Duodenal mucosa (tissue), 2 donors: ENCODE results near the gene HOMER2.
"Not testable (repeated sequence)": the region's sequence is repeated elsewhere in the genome, so short reads cannot be mapped to it uniquely, and the experiment has no call there.

Experiments used
- H3K27ac ChIP-seq: one replicate; pipeline ENCODE4 v1.7.0; 2013; ENCODE audit warnings: low read depth, low read length
- H3K27me3 ChIP-seq, 2 donors: one replicate each; pipeline ENCODE4 v1.7.0; 2013; ENCODE audit warnings: low read length in 2 of 2, control low read depth in 1 of 2; ENCODE audit not compliant: insufficient read depth in 2 of 2, control insufficient read depth in 1 of 2
- H3K36me3 ChIP-seq, 2 donors: one replicate each; pipeline ENCODE4 v1.7.0; 2013; ENCODE audit warnings: low read length in 2 of 2, control low read depth in 1 of 2; ENCODE audit not compliant: insufficient read depth in 2 of 2, control insufficient read depth in 1 of 2
- H3K4me1 ChIP-seq, 2 donors: one replicate each; pipeline ENCODE4 v1.7.0; 2013; ENCODE audit warnings: low read length in 2 of 2, control low read depth in 1 of 2; ENCODE audit not compliant: insufficient read depth in 2 of 2, control insufficient read depth in 1 of 2
- H3K4me3 ChIP-seq, 2 donors: one replicate each; pipeline ENCODE4 v1.7.0; 2013; ENCODE audit warnings: low read length in 2 of 2, low read depth in 1 of 2
- H3K9ac ChIP-seq, 2 donors: one replicate each; pipeline ENCODE4 v1.7.0; 2013; ENCODE audit warnings: low read length in 2 of 2, low read depth in 1 of 2
- H3K9me3 ChIP-seq, 2 donors: one replicate each; pipeline ENCODE4 v1.7.0; 2013; ENCODE audit warnings: low read length in 2 of 2, control low read depth in 1 of 2; ENCODE audit not compliant: control insufficient read depth in 1 of 2

The HOMER2 gene

DNA sequence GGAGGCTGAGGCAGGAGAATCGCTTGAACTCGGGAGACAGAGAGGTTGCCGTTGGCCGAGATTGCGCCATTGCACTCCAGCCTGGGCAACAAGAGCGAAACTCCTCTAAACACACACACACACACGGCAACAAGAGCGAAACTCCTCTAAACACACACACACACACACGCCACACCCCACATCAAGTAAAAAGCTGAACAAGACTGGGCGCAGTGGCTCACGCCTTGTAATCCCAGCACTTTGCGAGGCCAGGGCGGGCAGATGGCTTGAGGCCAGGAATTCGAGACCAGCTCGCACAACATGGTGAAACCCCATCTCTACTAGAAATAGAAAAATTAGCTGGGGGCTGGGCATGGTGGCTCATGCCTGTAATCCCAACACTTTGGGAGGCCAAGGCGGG, 49.0 kb downstream of the HOMER2 start:
- Histone ChIP-seq H3K36me3 (no peaks in the 10 kb centered on the region), H3K27me3 (no peaks in the 10 kb centered on the region), H3K4me1 (no peaks in the 10 kb centered on the region), H3K9me3 (peaks cover 0 to 3% of the 10 kb centered on the region in 2 donors), H3K27ac (no peak overlapping the region), H3K9ac (no peak overlapping the region), H3K4me3 (no peak overlapping the region)

DNA sequence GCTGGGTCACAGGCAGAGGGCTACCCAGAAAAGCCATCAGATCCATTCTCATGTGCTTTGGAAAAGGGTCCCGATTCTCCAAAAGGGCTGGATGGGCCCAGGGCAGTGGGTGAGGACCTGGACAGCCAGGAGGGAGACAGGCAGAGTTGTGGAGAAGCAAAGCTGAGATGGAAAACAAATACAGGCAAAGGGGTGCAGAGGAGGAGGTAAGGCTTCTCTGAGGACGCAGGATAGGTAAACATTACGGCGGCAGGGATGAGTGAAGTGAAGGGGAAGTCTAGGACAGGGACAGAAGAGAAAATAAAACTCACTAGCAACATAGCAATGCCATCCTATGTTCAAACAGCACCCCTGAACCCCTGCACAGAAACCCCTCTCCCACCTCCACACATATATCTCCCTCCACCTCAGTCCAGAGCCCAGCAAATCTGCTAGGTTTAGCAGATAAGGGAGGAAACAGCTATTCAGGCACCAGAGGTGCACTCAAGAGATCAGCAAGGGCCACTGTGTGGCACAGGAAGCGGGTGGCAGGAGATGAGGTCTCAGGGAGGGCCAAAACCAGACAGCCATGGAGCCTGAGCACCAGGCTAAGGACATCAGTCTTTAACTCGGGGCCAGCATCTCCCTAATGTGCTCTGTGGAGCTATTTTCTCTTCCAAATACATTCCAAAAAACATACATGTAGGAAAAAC, 51.3 kb downstream of the HOMER2 start:
- H3K36me3 ChIP-seq, result no peaks in the 10 kb centered on the region
- H3K4me3 ChIP-seq, result no peak overlapping the region
- no peak overlapping the region for H3K9ac ChIP-seq
- no peaks in the 10 kb centered on the region for H3K4me1 ChIP-seq
- H3K9me3 ChIP-seq, result no peaks in the 10 kb centered on the region
- H3K27ac ChIP-seq, result no peak overlapping the region
- no peaks in the 10 kb centered on the region for H3K27me3 ChIP-seq

DNA sequence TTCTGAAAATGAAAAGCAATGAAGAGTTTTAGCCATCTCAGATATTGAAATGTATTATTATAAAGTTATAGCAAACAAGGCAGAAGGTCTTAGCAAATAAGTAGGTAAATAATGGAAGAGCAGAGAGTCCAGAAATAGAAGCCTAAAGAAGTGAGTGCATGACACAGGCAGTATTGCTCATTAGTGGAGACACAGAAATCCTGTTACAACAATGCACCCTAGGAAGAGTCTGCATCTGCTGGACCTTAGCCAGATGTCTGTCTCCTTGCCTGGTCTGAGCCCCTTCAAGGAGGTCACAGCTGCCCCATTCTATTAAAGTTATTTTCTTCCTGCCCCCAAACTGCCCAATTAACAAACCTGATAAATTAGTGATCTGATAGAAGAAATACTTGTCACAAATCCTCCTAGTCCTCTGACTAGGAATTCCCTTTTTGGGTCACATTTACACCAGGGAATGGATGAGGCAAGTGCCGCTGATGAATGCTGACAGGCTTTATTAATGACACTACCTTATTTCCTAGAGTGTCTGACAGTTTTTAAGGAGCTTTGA, 51.9 kb downstream of the HOMER2 start:
- Histone ChIP-seq H3K36me3 (no peaks in the 10 kb centered on the region), H3K9ac (no peak overlapping the region), H3K4me3 (no peak overlapping the region), H3K27me3 (no peaks in the 10 kb centered on the region), H3K4me1 (no peaks in the 10 kb centered on the region), H3K9me3 (no peaks in the 10 kb centered on the region), H3K27ac (no peak overlapping the region)

DNA sequence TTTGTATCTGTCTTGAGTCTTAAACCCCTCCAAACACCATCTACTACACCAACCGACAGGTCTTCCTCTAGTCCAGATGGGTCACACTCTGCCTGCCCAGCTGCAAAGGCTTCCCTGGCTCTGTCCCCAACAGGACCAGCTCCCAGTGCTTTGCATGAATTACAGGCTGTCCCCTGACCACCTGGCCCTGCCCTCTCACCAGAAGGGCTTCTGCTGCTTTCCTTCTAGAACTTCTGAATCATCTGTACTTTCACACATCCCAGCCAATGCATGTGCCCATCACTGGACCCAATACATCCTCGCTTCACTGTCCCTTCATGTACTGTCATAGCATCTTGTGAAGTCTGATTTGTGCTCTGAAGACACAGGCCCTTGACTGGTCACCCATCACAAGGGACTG, 53.6 kb downstream of the HOMER2 start:
- Histone ChIP-seq H3K9me3 (no peaks in the 10 kb centered on the region), H3K27ac (no peak overlapping the region), H3K27me3 (no peaks in the 10 kb centered on the region), H3K36me3 (no peaks in the 10 kb centered on the region), H3K9ac (no peak overlapping the region), H3K4me3 (no peak overlapping the region), H3K4me1 (no peaks in the 10 kb centered on the region)

DNA sequence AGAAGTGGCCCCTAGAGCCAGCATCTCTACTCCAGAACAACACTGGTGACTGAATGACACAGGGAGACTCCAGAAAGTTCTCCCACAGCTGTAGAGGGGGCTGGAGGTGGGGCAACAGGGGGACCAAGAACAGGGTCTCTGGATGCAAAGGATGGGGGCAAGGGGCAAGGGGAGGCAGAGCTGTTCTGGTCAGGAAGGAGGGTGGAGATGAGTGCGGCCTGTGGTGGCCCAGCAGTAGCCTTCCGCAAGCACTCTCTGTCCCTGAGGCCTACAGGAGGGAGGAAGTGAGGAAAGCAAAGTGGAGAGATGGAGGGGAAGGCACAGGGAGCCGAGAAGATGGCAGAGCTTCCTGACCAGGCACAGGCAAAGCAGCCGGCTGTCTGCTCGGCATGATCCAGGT, 56.5 kb downstream of the HOMER2 start:
- Histone ChIP-seq H3K27me3 (no peaks in the 10 kb centered on the region), H3K9me3 (no peaks in the 10 kb centered on the region), H3K27ac (no peak overlapping the region), H3K4me3 (no peak overlapping the region), H3K4me1 (no peaks in the 10 kb centered on the region), H3K9ac (no peak overlapping the region), H3K36me3 (no peaks in the 10 kb centered on the region)

DNA sequence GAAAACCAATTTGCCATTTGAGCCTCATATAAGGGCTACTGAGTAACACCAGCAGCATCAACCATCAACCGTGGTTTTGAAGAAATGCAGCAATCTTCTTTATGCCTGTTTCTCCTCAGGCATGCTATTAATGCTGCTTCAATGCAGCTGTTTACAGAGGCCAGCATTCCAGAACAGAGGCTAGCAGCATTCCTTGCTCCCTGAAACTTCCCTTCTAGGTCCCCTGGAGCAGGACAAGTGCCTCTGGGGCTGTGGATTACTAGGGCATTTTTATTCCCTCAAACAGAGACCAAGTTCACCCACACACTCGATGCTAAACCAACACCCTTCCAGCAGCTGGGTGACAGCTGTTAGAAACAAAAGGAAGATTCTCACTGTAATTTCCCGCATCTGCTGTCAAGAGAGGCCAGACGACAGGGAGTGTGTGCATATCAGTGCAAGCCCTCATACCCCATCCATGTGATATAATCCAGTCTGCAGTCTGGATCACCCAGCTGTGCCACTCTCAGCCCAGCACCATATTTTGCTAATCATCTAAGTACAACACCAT, 57.5 kb downstream of the HOMER2 start:
- H3K27ac ChIP-seq, result no peak overlapping the region
- no peak overlapping the region for H3K9ac ChIP-seq

DNA sequence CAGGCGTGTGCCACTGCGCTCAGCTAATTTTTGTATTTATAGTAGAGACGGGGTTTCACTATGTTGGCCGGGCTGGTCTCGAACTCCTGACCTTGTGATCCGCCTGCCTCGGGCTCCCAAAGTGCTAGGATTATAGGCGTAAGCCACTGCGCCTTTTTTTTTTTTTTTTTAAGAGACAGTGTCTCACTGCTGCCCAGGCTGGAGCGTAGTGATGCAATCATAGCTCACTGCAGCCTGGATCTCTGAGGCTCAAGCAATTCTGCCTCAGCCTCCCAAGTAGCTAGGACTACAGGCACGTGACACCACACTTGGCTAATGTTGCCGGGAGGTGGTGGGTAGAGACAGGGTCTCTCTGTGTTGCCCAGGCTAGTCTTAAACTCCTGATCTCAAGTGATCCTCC, 59.0 kb downstream of the HOMER2 start:
- H3K4me1 ChIP-seq, H3K27me3 ChIP-seq, H3K9me3 ChIP-seq, H3K27ac ChIP-seq, H3K4me3 ChIP-seq, H3K9ac ChIP-seq, H3K36me3 ChIP-seq: not testable (repeated sequence)

More for the DNA sequence above, 57.5 kb downstream of the HOMER2 start:
- Histone ChIP-seq H3K9me3 (no peaks in the 10 kb centered on the region), H3K4me1 (no peaks in the 10 kb centered on the region), H3K4me3 (no peak overlapping the region), H3K27me3 (no peaks in the 10 kb centered on the region), H3K36me3 (no peaks in the 10 kb centered on the region)

DNA sequence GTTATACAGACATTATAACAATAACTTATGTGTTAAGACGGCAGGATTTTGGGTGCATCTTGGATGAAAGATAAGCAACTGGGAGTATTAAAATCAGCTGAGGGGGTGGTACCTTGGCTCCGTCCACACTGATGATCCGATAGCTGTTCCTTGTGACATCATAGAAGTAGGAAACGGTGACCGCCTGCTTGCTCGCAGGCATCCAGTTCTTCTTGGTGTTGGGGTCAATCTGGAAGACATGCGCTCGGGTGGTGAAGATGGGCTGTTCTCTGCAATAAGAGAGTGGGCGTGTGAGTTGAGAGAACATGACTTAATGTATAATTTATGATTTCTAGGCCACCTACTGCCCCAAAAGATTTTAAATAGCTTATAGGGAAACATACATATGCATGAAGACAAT, 59.9 kb downstream of the HOMER2 start:
- H3K27ac ChIP-seq, result no peak overlapping the region

DNA sequence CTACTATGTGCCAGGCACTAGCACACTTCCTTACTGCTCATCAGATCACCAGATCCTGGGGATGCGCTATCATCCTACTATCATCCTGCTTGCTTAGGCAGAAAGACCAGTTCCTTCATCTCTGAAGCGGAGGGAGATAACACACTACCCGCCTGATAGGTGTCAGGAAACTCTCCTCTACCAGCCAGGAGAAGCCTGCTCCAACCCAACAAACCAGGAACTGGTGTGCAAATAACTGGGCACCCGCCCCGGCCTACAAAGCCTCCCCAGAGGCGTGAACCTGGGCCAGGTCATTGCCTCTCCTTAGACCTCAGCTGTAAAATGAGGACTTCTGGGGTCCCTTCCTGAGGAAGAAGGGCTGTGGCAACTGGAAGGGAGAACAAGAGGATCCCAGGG, 61.5 kb downstream of the HOMER2 start:
- H3K9ac ChIP-seq, result no peak overlapping the region
- H3K27me3 ChIP-seq, result no peaks in the 10 kb centered on the region
- no peak overlapping the region for H3K4me3 ChIP-seq
- no peaks in the 10 kb centered on the region for H3K4me1 ChIP-seq
- no peaks in the 10 kb centered on the region for H3K9me3 ChIP-seq
- H3K27ac ChIP-seq, result no peak overlapping the region
- H3K36me3 ChIP-seq, result no peaks in the 10 kb centered on the region

More for the DNA sequence above, 59.9 kb downstream of the HOMER2 start:
- Histone ChIP-seq H3K27me3 (no peaks in the 10 kb centered on the region), H3K9ac (no peak overlapping the region), H3K36me3 (no peaks in the 10 kb centered on the region), H3K4me3 (no peak overlapping the region), H3K4me1 (no peaks in the 10 kb centered on the region), H3K9me3 (no peaks in the 10 kb centered on the region)

DNA sequence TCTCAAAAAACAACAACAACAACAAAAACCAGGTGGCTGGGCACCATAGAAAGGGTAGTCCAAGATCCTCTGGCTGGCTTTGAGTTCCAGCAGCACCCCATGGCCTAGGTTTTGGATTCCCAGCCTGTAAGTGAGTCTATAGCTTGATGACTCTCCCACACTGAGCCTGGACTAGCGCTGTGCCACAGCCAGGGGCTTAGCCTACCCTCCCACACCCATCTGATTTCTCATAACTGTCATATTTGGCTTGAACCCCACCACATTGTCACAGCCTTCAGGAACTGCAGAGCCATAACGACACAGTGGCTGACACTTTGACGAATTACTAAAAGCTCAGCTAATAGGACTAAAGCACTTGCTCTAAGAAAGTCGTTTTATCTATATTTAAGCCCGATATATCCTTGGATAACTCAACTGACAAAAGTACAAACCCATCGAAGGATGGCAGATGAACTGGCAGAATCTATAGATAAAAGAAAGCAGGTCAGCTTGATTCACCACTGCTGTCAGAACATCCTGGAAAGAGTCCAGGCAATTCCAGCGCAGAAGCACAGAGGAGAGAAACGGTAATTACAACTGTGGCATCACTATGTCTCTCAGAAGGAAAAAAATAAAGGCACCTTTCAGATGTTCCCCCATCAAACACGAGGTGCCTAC, 62.1 kb downstream of the HOMER2 start:
- Histone ChIP-seq H3K9ac (no peak overlapping the region), H3K4me1 (no peaks in the 10 kb centered on the region)

More for the DNA sequence above, 62.1 kb downstream of the HOMER2 start:
- Histone ChIP-seq H3K27me3 (no peaks in the 10 kb centered on the region), H3K27ac (no peak overlapping the region), H3K36me3 (no peaks in the 10 kb centered on the region), H3K4me3 (no peak overlapping the region), H3K9me3 (no peaks in the 10 kb centered on the region)
